ENCODE measurements around the gene MYH7. TPM values are rescaled to one million over a fixed set of nuclear protein-coding genes. Genes with fewer than 3 reads are reported as not detected.

MYH7 gene
- not detected for total RNA-seq

DNA sequence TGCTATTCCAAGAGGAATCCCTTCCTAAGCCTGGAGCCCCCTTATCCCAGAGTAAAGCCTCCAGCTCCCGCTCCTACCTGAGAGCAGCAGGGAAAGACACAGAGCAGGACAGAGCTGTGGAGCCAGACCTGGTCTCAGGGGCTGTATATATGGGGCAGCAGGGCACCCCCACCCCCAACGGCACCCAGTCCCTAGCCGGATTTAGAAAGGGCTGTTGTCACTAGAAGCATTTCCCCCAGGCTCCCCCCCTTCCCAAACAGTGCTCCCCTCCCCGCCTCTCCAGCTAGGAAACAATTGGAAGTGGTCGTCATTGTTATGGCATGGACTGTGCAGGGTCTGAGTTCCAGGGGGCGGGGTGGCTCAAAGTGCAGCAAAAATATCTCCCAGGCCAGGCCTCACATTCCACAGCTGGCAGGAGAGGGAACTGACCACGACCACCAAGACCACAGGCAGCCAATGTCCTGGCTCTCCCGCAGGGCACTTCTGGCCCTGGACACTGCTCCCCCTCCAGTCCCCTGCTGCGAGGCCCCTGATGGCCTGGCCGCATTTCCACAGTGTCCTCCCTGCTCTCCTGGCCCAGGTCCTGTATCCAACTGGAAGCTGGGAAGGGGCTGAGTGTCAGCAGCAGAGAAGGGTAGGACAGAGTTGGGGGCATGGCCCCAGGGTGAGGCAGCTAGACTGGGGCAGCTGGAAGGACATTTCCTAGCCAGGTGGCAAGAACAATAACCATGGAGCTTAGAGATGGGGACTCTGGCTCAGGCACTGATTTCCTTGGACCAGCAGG lies at the start of gene MYH7:
Gene MYH7, minus strand, starts transcription at position 118 of the 784 bp plus-strand sequence. CDS start 1,928 bp downstream, outside the sequence.
- Histone ChIP-seq H3K36me3 (no peaks in the 10 kb centered on the region), H3K4me1 (no peaks in the 10 kb centered on the region), H3K27me3 (no peaks in the 10 kb centered on the region), H3K27ac (no peak within 1 kb of the TSS), H3K4me3 (no peak within 1 kb of the TSS), H3K9me3 (no peaks in the 10 kb centered on the region)
- intact Hi-C loops (cut with DNase I) = no loop called here
- TF ChIP-seq, protein P1, sequence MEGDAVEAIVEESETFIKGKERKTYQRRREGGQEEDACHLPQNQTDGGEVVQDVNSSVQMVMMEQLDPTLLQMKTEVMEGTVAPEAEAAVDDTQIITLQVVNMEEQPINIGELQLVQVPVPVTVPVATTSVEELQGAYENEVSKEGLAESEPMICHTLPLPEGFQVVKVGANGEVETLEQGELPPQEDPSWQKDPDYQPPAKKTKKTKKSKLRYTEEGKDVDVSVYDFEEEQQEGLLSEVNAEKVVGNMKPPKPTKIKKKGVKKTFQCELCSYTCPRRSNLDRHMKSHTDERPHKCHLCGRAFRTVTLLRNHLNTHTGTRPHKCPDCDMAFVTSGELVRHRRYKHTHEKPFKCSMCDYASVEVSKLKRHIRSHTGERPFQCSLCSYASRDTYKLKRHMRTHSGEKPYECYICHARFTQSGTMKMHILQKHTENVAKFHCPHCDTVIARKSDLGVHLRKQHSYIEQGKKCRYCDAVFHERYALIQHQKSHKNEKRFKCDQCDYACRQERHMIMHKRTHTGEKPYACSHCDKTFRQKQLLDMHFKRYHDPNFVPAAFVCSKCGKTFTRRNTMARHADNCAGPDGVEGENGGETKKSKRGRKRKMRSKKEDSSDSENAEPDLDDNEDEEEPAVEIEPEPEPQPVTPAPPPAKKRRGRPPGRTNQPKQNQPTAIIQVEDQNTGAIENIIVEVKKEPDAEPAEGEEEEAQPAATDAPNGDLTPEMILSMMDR (IDR thresholded peaks at IDR 0.05) = no peak
- TF ChIP-seq POLR2A (IDR thresholded peaks at IDR 0.05) (no peak), POLR2AphosphoS5 (IDR thresholded peaks at IDR 0.05; ENCODE audit: insufficient read depth in 1 of 2, low read depth in 1 of 2) (no peak)
- DNase-seq (ENCODE audit: extremely low spot score in 2 of 2) = peak in 1 of 2 donors; percentile 82

DNA sequence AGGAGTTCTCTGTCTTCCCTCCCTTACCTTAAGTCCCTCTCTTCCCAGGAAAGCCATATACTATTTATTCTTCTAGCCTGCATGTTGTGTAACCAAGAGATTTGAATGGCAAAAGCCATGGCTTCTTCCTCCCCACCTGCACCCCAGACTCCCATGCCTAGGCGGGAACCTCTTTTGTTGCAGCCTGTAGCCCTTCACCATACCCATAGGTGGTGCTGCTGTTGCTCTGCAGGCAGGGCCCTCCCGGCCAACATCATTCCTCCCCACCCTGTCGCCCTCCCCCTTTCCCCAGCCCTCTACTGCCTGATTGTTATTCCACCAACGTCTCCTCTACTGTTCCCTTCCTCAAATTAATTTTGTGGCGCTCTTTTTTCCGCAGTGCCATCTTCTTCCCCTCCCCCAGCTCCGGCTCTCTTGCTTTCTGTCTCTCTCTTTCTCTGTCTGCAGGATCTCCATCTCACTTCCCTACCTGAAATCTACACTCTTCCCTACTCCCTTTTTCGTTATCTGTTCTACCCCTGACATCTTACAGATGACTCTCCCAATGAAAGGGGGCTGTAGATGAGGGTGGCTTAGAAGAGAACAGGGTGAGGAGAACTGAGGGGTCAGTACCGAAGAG lies 47.9 kb upstream of the MYH7 start:
- intact Hi-C loops (cut with DNase I) = no loop called here
- no peaks in the 10 kb centered on the region for H3K27me3 ChIP-seq
- no peaks in the 10 kb centered on the region for H3K9me3 ChIP-seq
- TF ChIP-seq POLR2AphosphoS5 (IDR thresholded peaks at IDR 0.05; ENCODE audit: insufficient read depth in 1 of 2, low read depth in 1 of 2) (no peak), POLR2A (IDR thresholded peaks at IDR 0.05) (no peak)
- TF ChIP-seq, protein P1 (IDR thresholded peaks at IDR 0.05) = no peak
- no peak overlapping the region for H3K4me3 ChIP-seq
- H3K4me1 ChIP-seq = no peaks in the 10 kb centered on the region
- H3K27ac ChIP-seq = no peak overlapping the region
- DNase-seq (ENCODE audit: extremely low spot score in 2 of 2) = no peak
- peaks cover 0 to 5% of the 10 kb centered on the region in 2 donors for H3K36me3 ChIP-seq

DNA sequence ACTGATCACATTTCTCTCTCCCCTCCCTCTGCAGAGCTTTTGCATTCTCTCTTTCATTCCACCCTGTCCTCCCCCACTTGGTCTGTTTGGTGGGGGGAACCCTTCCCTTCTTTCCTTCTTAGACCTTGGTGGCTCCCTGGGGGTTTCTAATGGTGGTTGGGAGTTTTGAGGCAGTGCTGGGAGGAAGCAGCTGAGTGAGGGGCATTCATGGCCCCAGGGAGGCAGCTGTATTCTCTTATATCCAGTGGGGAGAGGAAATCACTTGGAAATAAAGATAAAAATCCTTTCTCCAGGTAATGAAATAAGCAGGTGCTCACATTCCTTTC lies 47.3 kb upstream of the MYH7 start:
- Histone ChIP-seq H3K27me3 (no peaks in the 10 kb centered on the region), H3K9me3 (no peaks in the 10 kb centered on the region), H3K4me3 (no peak overlapping the region), H3K27ac (no peak overlapping the region), H3K36me3 (peaks cover 0 to 5% of the 10 kb centered on the region in 2 donors), H3K4me1 (no peaks in the 10 kb centered on the region)
- no peak for TF ChIP-seq POLR2A (IDR thresholded peaks at IDR 0.05)
- TF ChIP-seq, protein P1 (IDR thresholded peaks at IDR 0.05) = no peak
- no peak for TF ChIP-seq POLR2AphosphoS5 (IDR thresholded peaks at IDR 0.05; ENCODE audit: insufficient read depth in 1 of 2, low read depth in 1 of 2)
- intact Hi-C loops (cut with DNase I) = no loop called here
- DNase-seq (ENCODE audit: extremely low spot score in 2 of 2) = no peak

DNA sequence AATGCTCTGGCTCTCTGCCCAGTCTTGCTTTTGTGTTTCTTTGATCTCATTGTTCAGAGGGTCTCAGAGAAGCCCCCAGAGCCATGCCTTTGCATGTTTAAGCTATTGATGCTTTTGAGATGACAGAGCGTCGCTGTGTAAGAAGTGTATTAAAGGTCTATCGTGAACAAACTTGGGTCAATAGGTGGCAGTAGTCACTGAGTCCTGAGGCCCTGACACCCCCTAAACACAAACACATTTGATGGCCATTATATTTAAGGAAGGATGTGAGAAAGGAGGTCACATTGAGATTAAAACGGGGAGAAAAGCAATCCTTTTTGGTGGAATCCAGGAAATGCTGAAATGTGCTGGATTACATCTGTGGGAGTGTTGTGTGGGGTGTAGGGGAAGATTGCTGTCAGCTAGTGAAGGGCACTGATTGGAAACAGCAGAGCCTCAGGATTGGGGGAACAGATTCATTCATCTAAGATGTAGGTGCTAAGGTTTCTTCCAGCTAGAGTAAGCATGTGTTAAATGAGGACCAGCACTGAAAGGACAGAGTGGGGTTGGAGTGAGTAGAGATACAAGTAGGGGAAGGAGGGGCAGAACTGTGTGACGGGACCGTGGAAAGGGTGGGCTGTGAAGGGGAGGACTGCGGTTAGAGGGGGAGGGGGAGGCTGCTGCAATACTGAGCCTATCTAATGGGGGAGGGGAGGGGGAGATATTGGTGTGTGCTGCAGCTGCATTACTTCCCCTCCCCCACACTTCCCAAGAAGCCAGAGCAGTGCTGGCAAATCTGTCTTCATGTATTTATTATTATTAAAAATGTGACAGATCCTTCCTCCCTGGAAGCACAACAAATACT lies 46.7 kb upstream of the MYH7 start:
- DNase-seq (ENCODE audit: extremely low spot score in 2 of 2) = no peak
- no peak for TF ChIP-seq POLR2A (IDR thresholded peaks at IDR 0.05)
- no peak for TF ChIP-seq POLR2AphosphoS5 (IDR thresholded peaks at IDR 0.05; ENCODE audit: insufficient read depth in 1 of 2, low read depth in 1 of 2)
- TF ChIP-seq, protein P1 (IDR thresholded peaks at IDR 0.05) = no peak
- Histone ChIP-seq H3K36me3 (peaks cover 0 to 11% of the 10 kb centered on the region in 2 donors), H3K4me1 (no peaks in the 10 kb centered on the region), H3K27ac (no peak overlapping the region), H3K9me3 (no peaks in the 10 kb centered on the region), H3K4me3 (no peak overlapping the region), H3K27me3 (no peaks in the 10 kb centered on the region)
- intact Hi-C loops (cut with DNase I) = no loop called here
